Right lobe of liver (tissue), 4 donors: Measurements from ENCODE around the gene HOXA11.

Source experiments
- CTCF ChIP-seq, 4 donors: fragments of 200-600 bp in 3 of 4; fragments of 450-650 bp in 1 of 4; IDR thresholded peaks; one replicate each; pipeline versions ENCODE4 v1.5.1 to v1.8.0; 2016 to 2022; ENCODE audit warnings: antibody characterized with exemption in 4 of 4, mild to moderate bottlenecking in 2 of 4
- POLR2A ChIP-seq: fragments of 450-650 bp; IDR thresholded peaks from one replicate; pipeline ENCODE4 v1.6.1; 2017; ENCODE audit warnings: antibody characterized with exemption, mild to moderate bottlenecking
- donor health status: DM: no; HTN: no; CAD: no.
- donor health status: DM: no; HTN: no; CAD: no.
- donor health status: DM: no; HTN: yes; CAD: no.

GRCh38 chr7:27204851-27205322 is 19.9 kb upstream of the HOXA11 start:
- no peak for TF ChIP-seq CTCF (IDR thresholded peaks at IDR 0.05)
- TF ChIP-seq POLR2A = no peak
